ENCODE results near the gene PRUNE2. TPM values are rescaled to one million over a fixed set of nuclear protein-coding genes. Genes with fewer than 3 reads are reported as not detected.

Gene PRUNE2
- total RNA-seq, 4 donors from 2014 or later: 3.7 to 7.8 (median 4.9) TPM

DNA sequence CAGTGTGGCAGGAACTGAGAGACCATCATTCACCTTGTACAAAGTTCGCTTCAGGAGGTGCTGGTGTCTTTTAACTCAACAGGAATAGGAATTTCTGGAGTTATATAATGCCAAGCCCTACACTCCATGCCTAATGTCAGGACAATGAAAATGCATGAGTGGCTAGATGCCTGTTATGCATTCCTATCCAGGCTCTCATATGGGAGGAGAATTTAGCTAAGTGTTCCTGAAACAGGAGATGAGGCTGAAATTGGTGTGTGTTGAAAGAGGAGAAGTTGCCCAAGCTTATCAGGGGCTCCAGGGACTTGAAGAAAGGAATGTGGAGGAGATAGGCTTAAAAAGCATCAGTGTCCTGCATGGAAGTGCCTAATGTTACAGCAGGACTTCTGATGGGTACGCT is 26.8 kb upstream of the PRUNE2 start:
- Histone ChIP-seq H3K27me3 (no peaks in the 10 kb centered on the region), H3K4me1 (no peaks in the 10 kb centered on the region), H3K4me3 (replicated peaks in 1 of 3) (no peak overlapping the region), H3K27ac (no peak overlapping the region), H3K36me3 (no peaks in the 10 kb centered on the region), H3K9me3 (no peaks in the 10 kb centered on the region)
- intact Hi-C loops (cut with DNase I): no loop called here
- 63 to 70% methylated on average over 2 of the region's 2 CpGs for whole genome bisulfite sequencing, 2 donors
- TF ChIP-seq POLR2A (IDR thresholded peaks at IDR 0.05): no peak
- TF ChIP-seq, protein P1, sequence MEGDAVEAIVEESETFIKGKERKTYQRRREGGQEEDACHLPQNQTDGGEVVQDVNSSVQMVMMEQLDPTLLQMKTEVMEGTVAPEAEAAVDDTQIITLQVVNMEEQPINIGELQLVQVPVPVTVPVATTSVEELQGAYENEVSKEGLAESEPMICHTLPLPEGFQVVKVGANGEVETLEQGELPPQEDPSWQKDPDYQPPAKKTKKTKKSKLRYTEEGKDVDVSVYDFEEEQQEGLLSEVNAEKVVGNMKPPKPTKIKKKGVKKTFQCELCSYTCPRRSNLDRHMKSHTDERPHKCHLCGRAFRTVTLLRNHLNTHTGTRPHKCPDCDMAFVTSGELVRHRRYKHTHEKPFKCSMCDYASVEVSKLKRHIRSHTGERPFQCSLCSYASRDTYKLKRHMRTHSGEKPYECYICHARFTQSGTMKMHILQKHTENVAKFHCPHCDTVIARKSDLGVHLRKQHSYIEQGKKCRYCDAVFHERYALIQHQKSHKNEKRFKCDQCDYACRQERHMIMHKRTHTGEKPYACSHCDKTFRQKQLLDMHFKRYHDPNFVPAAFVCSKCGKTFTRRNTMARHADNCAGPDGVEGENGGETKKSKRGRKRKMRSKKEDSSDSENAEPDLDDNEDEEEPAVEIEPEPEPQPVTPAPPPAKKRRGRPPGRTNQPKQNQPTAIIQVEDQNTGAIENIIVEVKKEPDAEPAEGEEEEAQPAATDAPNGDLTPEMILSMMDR (IDR thresholded peaks at IDR 0.05): no peak
- no peak for DNase-seq

DNA sequence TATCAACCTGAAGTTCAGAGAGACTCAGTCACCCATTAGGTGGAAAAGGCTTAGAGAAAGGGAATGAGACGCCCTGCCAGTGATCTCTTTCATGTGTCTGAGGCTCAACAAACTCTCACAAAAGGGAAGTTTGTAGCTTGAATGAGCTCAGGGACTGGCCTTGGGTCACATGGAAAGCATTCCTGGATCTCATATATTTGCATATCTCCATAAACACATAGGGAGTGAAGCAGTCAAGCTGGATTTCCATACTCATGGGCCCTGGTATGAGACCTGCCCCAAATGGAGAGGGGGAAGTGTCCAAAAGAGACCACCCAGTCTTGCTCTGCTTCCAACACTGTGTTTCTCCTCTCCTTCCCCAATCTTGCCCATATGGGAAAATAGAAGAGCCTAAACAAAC is 26.4 kb upstream of the PRUNE2 start:
- 86 to 90% methylated on average over 1 of the region's 1 CpG for WGBS, 2 donors
- no peak overlapping the region for H3K27ac ChIP-seq
- no peaks in the 10 kb centered on the region for H3K4me1 ChIP-seq
- no peaks in the 10 kb centered on the region for H3K36me3 ChIP-seq
- no peaks in the 10 kb centered on the region for H3K9me3 ChIP-seq
- H3K4me3 ChIP-seq (replicated peaks in 1 of 3): no peak overlapping the region
- TF ChIP-seq, protein P1 (IDR thresholded peaks at IDR 0.05): no peak
- TF ChIP-seq POLR2A (IDR thresholded peaks at IDR 0.05): no peak
- no peaks in the 10 kb centered on the region for H3K27me3 ChIP-seq
- intact Hi-C loops (cut with DNase I): no loop called here
- no peak for DNase-seq

DNA sequence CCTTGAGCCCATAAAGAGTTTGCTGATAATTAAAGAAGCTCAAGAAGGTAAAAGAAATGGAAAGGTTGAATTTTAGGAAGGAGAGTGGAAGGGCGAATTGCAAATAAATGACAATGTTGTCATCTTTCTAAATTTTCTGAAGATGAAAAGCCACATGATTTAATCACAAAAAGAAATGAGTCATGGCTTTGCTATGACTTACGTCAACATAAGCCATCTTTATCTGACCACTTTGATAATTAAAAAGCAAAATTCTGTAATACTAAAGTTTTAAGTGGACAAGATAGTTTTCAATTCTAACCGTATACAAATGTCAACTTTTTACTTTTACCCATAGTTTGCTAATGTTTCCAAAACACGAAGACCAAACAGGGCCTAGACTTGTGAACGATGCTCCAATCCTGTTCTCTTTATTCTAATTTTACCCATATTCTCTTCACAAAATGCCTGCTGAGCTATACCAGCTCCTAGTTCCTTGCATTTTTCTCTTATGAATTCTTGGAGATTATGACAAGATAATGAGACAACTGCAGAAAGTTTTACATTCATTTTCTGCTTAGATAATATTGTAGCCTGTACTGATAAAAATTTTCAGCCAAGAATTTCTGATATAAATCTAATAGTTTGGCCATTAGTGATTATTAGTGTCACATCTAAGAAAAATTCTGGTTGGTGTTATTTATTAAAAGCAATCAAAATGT is 21.8 kb upstream of the PRUNE2 start:
- Histone ChIP-seq H3K9me3 (no peaks in the 10 kb centered on the region), H3K4me3 (replicated peaks in 1 of 3) (no peak overlapping the region), H3K27me3 (no peaks in the 10 kb centered on the region), H3K36me3 (no peaks in the 10 kb centered on the region), H3K27ac (no peak overlapping the region), H3K4me1 (no peaks in the 10 kb centered on the region)
- no peak for DNase-seq
- WGBS, 2 donors: 84 to 92% methylated on average over 5 of the region's 5 CpGs
- TF ChIP-seq, protein P1 (IDR thresholded peaks at IDR 0.05): no peak
- TF ChIP-seq POLR2A (IDR thresholded peaks at IDR 0.05): no peak
- intact Hi-C loops (cut with DNase I): no loop called here

DNA sequence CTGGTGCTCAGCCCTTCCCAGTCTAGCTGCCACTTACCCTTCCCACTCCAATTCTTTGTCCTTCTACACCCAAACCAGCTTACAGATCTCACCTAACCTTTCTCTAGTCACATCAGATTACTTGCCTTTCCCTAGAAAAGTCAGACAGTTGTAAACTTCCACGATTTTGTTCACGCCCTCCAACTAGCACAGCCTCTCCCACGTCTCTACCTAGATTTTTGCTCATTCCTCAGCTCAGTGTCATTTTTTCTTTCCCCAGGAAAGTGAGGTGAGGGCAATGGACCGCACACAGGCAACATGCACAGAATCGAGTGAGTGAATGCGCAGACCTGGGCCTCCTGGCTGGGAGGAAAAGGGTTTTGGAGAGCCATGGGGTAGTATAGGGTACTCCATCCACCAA is 20.9 kb upstream of the PRUNE2 start:
- Histone ChIP-seq H3K4me3 (replicated peaks in 1 of 3) (no peak overlapping the region), H3K4me1 (no peaks in the 10 kb centered on the region), H3K27ac (no peak overlapping the region), H3K36me3 (no peaks in the 10 kb centered on the region), H3K9me3 (no peaks in the 10 kb centered on the region), H3K27me3 (no peaks in the 10 kb centered on the region)
- TF ChIP-seq, protein P1 (IDR thresholded peaks at IDR 0.05): no peak
- no peak for TF ChIP-seq POLR2A (IDR thresholded peaks at IDR 0.05)
- no peak for DNase-seq
- intact Hi-C loops (cut with DNase I): no loop called here
- WGBS, 2 donors: 88 to 89% methylated on average over 6 of the region's 6 CpGs

DNA sequence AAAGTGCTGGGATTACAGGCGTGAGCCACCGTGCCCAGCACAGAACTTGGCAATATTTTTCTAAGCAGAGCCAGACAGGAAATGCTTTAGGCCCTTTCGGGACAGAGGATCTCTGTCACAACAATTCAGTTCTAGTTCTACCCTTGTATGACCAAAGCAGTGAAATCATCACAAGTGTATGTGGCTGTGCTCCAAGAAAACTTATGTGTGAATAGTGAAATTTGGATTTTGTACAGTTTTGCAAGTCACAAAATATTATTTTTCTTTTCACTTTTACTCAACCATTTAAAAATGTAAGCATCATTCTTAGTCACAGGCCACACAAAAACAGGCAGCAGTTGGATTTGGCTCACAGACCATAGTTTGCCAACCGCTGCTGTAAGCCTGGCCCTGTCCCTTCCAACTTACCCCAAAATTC is 20.4 kb upstream of the PRUNE2 start:
- intact Hi-C loops (cut with DNase I): no loop called here
- DNase-seq: no peak
- WGBS, 2 donors: 43 to 44% methylated on average over 4 of the region's 4 CpGs
- no peaks in the 10 kb centered on the region for H3K9me3 ChIP-seq
- H3K4me3 ChIP-seq (replicated peaks in 1 of 3): no peak overlapping the region
- H3K27me3 ChIP-seq: no peaks in the 10 kb centered on the region
- H3K36me3 ChIP-seq: no peaks in the 10 kb centered on the region
- no peak overlapping the region for H3K27ac ChIP-seq
- H3K4me1 ChIP-seq: no peaks in the 10 kb centered on the region
- TF ChIP-seq, protein P1 (IDR thresholded peaks at IDR 0.05): no peak
- no peak for TF ChIP-seq POLR2A (IDR thresholded peaks at IDR 0.05)
